SKM-1 treated with dmso at 0.1 percent for 144 hours (cell line): ENCODE measurements around the gene ANKRD44.
"Not testable (repeated sequence)": the region's sequence is repeated elsewhere in the genome, so short reads cannot be mapped to it uniquely, and the experiment has no call there.

Experiments used
- DNase-seq: peaks from one replicate; lab custom pipeline; 2025; ENCODE audit not compliant: unreplicated experiment; lab: John Stamatoyannopoulos, UW

The ANKRD44 gene

GRCh38 chr2:197293252-197294007, 17.1 kb downstream of the ANKRD44 start:
- DNase-seq, result peak; percentile 29

- no peak for DNase-seq
Measured at GRCh38 chr2:197292619-197293018, 18.0 kb downstream of the ANKRD44 start.

- DNase-seq, result not testable (repeated sequence)
Measured at GRCh38 chr2:197287596-197287932, 23.0 kb downstream of the ANKRD44 start.

- DNase-seq, result no peak
Measured at GRCh38 chr2:197286805-197287595, 23.6 kb downstream of the ANKRD44 start.

DNA sequence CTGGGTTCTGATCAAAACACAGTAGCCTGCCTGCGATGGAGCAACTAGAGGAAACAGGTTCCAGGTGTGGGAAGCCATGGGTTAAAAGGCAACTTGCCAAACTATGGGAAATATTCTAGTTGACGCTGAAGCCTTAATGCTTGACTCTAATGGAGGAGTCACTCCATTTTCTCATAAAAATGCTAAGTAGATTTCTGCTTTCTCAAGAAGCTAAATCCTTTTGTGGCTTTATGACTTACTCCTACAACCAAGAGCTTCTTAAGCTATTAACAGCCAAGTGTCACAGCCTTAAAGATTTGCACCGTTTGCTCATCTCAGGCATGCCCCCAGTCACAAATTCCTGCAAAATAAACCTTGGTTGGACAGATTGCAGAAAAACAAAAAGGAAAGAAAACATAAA, 25.2 kb downstream of the ANKRD44 start:
- DNase-seq, result no peak

GRCh38 chr2:197284956-197285355, 25.6 kb downstream of the ANKRD44 start:
- no peak for DNase-seq

- peak; percentile 43 for DNase-seq
Measured at GRCh38 chr2:197281421-197281820, 29.2 kb downstream of the ANKRD44 start.

GRCh38 chr2:197280015-197280702, 30.4 kb downstream of the ANKRD44 start:
- no peak for DNase-seq

GRCh38 chr2:197278799-197279763, 31.5 kb downstream of the ANKRD44 start:
- no peak for DNase-seq

DNA sequence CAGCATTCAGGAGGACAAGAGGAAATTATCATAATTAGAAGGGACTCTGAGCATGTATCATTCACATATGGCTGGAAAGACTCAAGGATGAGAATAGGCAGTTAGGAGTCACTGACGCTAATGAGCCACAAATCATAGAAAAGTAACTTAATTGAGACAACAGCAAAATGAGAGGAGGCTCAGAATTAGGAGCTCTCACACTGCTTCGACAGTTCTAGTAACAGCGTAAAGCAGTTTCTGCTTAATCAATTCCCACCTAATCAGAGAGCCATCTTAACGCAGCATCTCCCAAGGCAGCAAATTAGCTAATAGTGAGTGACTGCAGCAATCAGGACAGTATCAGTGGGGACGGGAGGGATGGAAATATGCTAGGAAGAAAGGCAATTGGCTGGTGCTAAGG, 32.8 kb downstream of the ANKRD44 start:
- no peak for DNase-seq

- no peak for DNase-seq
Measured at GRCh38 chr2:197276156-197276555, 34.4 kb downstream of the ANKRD44 start.

GRCh38 chr2:197274937-197275336, 35.6 kb downstream of the ANKRD44 start:
- no peak for DNase-seq

- DNase-seq, result no peak
Measured at GRCh38 chr2:197274349-197274748, 36.2 kb downstream of the ANKRD44 start.

GRCh38 chr2:197273485-197273884, 37.1 kb downstream of the ANKRD44 start:
- no peak for DNase-seq

DNA sequence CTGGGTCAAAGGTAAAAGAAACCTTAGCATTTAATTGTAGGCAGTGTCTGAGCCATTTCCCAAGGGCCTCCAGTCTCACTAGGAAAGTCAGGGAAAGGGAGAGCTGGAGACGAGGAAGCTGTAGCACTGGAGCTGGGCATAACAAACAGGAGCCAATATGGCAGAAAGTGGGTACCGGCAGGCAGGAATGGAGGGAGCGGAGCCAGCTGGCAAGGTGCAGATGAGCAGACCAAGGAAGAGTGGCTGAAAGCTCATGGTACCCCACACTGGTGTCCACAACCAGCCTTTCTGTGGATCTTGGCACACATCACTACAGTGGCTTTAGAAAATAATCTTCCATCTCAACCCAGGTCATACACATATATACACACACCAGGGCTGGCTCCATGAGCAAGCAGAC, 40.0 kb downstream of the ANKRD44 start:
- no peak for DNase-seq

DNA sequence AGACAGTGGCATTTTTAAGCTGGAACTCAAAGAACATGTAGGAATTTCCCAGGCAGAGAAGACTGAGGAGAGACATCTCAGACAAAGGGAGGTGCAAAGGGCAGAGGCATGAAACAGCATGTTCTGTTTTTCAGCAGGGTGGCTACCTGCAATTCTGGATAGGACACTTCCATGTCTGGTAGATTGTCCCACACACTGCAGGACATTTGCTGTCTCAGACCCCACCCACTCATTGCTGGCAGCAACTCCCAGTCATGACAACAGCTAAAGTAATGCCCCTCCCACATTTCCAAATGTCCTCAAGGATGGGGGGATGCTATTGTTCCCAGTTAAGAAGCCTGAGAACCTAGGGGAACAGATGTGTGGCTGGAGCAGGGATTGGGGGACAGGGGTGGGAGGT, 40.8 kb downstream of the ANKRD44 start:
- no peak for DNase-seq

- DNase-seq, result no peak
Measured at GRCh38 chr2:197268786-197269584, 41.6 kb downstream of the ANKRD44 start.

GRCh38 chr2:197266477-197266876, 44.1 kb downstream of the ANKRD44 start:
- DNase-seq, result no peak

DNA sequence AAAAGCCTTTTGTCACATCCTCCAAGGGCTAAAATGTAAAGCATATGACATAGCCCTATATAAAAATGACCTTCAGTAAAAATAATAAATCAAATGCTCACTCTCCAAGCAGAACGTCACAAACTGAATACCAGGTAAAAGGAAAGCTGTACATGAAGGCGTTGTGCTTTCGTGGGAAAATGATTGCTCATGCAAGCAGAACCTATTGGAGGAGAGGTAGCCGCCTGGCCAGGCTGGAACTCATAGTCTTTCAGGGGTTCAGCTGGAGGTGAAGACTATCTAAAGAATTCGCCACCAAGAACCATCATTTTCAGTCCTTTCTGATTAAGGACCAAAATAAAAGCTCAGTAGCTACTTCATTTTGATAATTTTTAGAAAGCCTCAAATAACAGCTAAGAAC, 44.7 kb downstream of the ANKRD44 start:
- DNase-seq, result no peak

- DNase-seq, result no peak
Measured at GRCh38 chr2:197265036-197265435, 45.5 kb downstream of the ANKRD44 start.
